AG20443 (cell line): ENCODE measurements around the gene MYLK3.
"Not testable (repeated sequence)": the region's sequence is repeated elsewhere in the genome, so short reads cannot be mapped to it uniquely, and the experiment has no call there.

Source experiments
- DNase-seq: peaks from one replicate; pipeline ENCODE4 v3.0.0; 2012; ENCODE audit warnings: low spot score, mixed read lengths

Gene MYLK3

GRCh38 chr16:46689365-46690280 lies 58.5 kb downstream of the MYLK3 start, which contains the start of gene ORC6:
Gene ORC6, plus strand, starts transcription at chr16:46689659. Its CDS starts 47 bp downstream, at chr16:46689706.
- peak; percentile 98 for DNase-seq

GRCh38 chr16:46688654-46689364 lies 59.3 kb downstream of the MYLK3 start, which contains the start of gene VPS35:
Gene VPS35, minus strand, starts transcription at chr16:46689178. Its CDS starts 45 bp downstream, at chr16:46689133.
- DNase-seq, result peak; percentile 98

GRCh38 chr16:46688101-46688653 lies 60.0 kb downstream of the MYLK3 start:
- DNase-seq, result peak; percentile 10

- DNase-seq, result no peak
These were observed 60.7 kb downstream of the MYLK3 start for GRCh38 chr16:46687486-46687885.

- no peak for DNase-seq
These were observed 61.2 kb downstream of the MYLK3 start for GRCh38 chr16:46686815-46687473.

- not testable (repeated sequence) for DNase-seq
These were observed 66.3 kb downstream of the MYLK3 start for GRCh38 chr16:46681867-46682266.

- DNase-seq, result not testable (repeated sequence)
These were observed 70.2 kb downstream of the MYLK3 start for GRCh38 chr16:46677943-46678342.

GRCh38 chr16:46673320-46674013 lies 74.7 kb downstream of the MYLK3 start:
- peak; percentile 79 for DNase-seq

GRCh38 chr16:46662123-46662522 lies 86.0 kb downstream of the MYLK3 start:
- DNase-seq, result no peak

- no peak for DNase-seq
These were observed 89.2 kb downstream of the MYLK3 start for GRCh38 chr16:46658925-46659324.
